ENCODE data around the gene XRRA1.

DNA sequence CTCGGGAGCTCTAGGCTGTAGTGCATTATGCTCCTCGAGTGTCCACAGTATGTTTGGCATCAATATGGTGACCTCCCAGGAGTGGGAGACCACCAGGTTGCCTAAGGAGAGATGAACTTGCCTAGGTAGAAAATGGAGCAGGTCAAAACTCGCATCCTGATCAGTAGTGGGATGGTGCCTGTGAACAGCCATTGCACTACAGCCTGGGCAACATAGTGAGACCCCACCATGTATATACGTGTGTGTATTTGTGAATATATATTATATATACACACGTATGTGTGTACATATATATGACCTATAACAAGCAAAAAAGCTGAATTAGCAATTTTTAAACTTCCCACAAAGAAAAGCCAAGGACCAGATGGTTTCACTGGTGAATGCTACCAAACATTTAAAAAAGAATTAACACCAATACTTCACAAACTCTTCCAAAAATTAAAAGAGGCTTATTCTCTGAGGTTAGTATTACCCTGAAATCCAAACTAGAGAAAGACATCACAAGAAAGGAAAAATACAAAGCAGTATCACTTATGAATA is 102.8 kb downstream of the XRRA1 start:
- no peak for TF ChIP-seq POLR2AphosphoS5 (IDR thresholded peaks at IDR 0.05; ENCODE audit: low read depth, low read length)
- TF ChIP-seq POLR2A (IDR thresholded peaks at IDR 0.05; ENCODE audit: low read depth, low read length), result no peak
- no peak for TF ChIP-seq TAF1 (IDR thresholded peaks at IDR 0.05; ENCODE audit: borderline replicate concordance, low read depth, low read length)
